CD4-positive, alpha-beta T cell treated with Interleukin-17A for 1 hour (primary cell): ENCODE data around the gene MUC12.
"Not testable (repeated sequence)": the region's sequence is repeated elsewhere in the genome, so short reads cannot be mapped to it uniquely, and the experiment has no call there.

Source experiments
- DNase-seq: peaks from one replicate; pipeline ENCODE4 v3.0.0-alpha.2; 2020

Gene MUC12

GRCh38 chr7:100991631-100992030, 22.3 kb downstream of the MUC12 start:
- DNase-seq, result no peak

DNA sequence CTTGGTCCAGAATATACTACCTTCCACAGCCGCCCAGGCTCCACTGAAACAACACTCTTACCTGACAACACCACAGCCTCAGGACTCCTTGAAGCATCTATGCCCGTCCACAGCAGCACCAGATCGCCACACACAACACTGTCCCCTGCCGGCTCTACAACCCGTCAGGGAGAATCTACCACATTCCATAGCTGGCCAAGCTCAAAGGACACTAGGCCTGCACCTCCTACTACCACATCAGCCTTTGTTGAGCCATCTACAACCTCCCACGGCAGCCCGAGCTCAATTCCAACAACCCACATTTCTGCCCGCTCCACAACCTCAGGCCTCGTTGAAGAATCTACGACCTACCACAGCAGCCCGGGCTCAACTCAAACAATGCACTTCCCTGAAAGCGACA, 22.9 kb downstream of the MUC12 start:
- not testable (repeated sequence) for DNase-seq

DNA sequence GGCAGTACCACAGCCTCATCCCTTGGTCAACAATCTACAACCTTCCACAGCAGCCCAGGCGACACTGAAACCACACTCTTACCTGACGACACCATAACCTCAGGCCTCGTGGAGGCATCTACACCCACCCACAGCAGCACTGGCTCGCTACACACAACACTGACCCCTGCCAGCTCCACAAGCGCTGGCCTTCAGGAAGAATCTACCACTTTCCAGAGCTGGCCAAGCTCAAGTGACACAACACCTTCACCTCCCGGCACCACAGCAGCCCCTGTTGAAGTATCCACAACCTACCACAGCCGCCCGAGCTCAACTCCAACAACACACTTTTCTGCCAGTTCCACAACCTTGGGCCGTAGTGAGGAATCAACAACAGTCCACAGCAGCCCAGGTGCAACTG, 25.3 kb downstream of the MUC12 start:
- not testable (repeated sequence) for DNase-seq

GRCh38 chr7:100998530-100998929, 29.2 kb downstream of the MUC12 start:
- DNase-seq, result not testable (repeated sequence)

DNA sequence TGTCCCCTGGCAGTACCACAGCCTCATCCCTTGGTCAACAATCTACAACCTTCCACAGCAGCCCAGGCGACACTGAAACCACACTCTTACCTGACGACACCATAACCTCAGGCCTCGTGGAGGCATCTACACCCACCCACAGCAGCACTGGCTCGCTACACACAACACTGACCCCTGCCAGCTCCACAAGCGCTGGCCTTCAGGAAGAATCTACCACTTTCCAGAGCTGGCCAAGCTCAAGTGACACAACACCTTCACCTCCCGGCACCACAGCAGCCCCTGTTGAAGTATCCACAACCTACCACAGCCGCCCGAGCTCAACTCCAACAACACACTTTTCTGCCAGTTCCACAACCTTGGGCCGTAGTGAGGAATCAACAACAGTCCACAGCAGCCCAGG, 30.0 kb downstream of the MUC12 start:
- DNase-seq, result not testable (repeated sequence)

DNA sequence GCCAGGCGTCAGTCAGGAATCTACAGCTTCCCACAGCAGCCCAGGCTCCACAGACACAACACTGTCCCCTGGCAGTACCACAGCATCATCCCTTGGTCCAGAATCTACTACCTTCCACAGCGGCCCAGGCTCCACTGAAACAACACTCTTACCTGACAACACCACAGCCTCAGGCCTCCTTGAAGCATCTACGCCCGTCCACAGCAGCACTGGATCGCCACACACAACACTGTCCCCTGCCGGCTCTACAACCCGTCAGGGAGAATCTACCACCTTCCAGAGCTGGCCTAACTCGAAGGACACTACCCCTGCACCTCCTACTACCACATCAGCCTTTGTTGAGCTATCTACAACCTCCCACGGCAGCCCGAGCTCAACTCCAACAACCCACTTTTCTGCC, 30.7 kb downstream of the MUC12 start:
- not testable (repeated sequence) for DNase-seq

DNA sequence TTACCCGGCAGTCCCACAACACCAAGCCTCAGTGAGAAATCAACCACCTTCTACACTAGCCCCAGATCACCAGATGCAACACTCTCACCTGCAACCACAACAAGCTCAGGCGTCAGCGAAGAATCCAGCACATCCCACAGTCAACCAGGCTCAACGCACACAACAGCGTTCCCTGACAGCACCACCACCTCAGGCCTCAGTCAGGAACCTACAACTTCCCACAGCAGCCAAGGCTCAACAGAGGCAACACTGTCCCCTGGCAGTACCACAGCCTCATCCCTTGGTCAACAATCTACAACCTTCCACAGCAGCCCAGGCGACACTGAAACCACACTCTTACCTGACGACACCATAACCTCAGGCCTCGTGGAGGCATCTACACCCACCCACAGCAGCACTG, 33.0 kb downstream of the MUC12 start:
- DNase-seq, result not testable (repeated sequence)

GRCh38 chr7:101007361-101007760, 38.0 kb downstream of the MUC12 start:
- DNase-seq, result not testable (repeated sequence)

DNA sequence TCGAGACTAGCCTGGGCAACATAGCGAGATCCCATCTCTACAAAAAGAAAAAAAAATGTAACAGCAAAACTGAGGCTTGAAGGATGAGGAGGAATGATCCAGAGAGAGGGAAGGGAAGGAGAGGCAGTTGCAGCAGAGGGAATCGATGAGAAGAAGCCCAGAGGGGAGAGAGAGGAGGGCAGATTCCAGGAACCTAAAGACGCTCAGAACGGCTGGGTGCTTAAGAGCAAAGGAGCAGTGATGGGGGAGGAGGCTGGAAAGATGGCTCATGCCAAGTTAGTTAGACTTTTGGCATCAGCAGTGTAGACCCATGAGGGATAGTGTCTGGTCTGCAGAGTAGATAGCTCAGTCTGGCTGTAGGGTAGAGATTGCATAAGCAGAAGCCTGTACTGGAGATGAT, 40.3 kb downstream of the MUC12 start:
- DNase-seq, result no peak

DNA sequence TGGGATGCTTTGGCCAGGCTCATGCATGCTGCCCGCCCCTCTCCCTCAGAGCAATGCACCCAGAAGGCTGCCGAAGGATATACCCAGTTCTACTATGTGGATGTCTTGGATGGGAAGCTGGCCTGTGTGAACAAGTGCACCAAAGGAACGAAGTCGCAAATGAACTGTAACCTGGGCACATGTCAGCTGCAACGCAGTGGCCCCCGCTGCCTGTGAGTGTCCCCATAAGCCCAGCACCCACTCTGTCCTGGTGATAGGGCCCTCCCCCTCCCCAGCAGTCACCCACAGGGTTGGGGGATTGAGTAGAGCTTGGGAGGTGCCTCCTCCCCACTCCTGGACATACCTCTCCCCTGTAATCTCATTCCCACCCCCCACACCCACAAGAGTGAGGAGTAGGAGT, 43.6 kb downstream of the MUC12 start:
- DNase-seq, result no peak

GRCh38 chr7:101015626-101016025, 46.3 kb downstream of the MUC12 start:
- no peak for DNase-seq

DNA sequence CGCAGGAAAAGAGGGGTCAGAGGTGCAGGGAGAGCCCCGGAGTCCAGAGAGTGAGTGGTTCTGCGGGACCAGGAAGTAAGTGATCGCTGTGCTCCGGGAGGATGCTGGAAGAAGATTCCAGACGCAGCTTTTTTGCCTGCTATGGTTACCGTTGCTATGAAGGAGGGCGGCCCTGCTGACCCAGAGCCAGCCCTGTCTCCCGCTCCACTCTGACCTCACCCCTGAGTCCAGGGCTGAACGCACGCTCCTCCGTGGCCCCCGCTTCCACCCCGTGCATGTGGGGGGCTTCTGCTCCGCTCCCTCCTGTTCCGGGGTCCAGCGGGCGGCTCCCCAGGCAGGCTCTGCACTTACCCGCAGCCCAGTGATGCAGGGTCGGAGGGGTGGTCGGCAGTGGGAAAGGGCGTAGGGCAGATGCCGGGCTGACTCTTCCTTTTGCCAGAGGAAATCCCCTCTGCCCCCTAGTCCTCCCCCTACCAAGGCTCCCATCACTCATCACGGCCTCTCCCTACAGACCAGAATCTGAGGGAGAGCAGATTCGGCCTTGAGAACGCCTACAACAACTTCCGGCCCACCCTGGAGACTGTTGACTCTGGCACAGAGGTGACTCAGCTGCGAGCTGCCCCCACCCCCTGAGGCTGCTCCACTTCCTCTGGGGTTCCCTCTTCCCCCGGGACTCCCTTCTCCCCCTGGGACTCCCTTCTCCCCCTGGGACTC, 47.9 kb downstream of the MUC12 start:
- DNase-seq, result peak; percentile 74

DNA sequence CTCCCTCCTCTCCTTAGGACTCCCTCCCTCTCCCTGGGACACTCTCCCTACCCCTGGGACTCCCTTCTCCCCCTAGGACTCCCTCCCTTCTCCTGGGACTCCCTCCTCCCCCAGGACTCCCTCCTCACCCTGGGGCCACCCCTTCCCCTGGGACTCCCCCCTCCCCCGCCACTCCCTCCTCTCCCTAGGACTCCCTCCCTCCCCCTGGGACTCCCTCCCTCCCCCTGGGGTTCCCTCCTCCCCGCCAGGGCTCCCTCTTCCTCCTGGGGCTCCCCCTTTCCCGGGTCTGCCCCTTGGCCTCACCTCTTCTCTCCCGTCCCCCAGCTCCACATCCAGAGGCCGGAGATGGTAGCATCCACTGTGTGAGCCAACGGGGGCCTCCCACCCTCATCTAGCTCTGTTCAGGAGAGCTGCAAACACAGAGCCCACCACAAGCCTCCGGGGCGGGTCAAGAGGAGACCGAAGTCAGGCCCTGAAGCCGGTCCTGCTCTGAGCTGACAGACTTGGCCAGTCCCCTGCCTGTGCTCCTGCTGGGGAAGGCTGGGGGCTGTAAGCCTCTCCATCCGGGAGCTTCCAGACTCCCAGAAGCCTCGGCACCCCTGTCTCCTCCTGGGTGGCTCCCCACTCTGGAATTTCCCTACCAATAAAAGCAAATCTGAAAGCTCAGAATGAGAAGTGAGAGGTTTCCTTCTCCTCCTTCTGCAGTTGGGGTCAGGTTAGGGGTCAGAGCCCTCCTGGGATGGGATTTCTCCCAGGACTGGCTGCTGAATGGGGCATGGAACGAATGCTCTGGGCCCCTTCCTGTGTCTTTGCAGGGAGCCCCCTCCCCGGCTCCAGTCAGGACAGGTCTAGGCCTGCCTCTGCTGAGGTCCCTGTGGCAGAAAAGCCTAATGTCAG, 49.2 kb downstream of the MUC12 start:
- DNase-seq, result no peak

DNA sequence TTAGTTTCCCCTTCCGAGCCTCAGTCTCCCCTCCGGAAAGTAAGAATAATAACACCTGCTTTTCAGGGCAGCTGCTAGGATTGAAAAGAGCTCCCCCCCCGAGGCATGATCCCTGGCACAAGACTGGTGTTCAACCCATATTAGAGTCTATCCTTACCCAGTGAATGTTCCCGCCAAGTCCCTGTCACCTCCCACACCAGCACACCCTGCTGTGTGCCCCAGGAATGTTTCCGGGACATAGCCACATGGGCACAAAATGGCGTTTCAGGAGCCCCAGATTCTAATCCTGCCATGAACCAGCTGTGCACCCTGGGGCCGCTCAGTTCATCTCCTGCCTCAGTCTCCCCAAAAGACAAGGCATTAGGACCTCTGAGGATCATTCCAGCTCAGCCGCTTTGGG, 51.1 kb downstream of the MUC12 start:
- no peak for DNase-seq

DNA sequence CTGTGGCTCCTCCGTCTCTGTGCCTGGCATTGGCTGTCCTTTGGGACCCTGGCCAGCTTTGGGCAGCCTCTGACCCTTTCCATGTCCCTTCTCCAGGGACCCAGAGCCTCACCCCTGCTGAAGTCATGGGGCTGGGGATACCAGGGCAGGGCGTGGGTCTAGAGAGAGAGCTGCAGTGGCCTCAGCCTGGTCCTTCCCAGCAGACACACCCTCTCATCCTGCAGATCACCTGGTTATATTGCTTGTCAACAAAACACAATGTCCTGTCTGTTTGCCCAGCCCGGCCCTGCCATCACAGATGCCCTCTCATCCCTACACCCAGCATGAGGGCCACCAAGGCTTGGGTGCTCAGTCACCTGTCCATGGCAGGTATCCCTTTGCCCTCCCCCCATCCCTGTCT, 52.3 kb downstream of the MUC12 start:
- no peak for DNase-seq

- DNase-seq, result no peak
These were observed 54.5 kb downstream of the MUC12 start for GRCh38 chr7:101023839-101024238.

GRCh38 chr7:101031082-101031481, 61.7 kb downstream of the MUC12 start:
- peak; percentile 2 for DNase-seq

GRCh38 chr7:101035941-101036340, 66.6 kb downstream of the MUC12 start:
- DNase-seq, result no peak

GRCh38 chr7:101041283-101041682, 71.9 kb downstream of the MUC12 start:
- DNase-seq, result not testable (repeated sequence)

- DNase-seq, result peak; percentile 49
These were observed 89.0 kb downstream of the MUC12 start for GRCh38 chr7:101058355-101058754.

DNA sequence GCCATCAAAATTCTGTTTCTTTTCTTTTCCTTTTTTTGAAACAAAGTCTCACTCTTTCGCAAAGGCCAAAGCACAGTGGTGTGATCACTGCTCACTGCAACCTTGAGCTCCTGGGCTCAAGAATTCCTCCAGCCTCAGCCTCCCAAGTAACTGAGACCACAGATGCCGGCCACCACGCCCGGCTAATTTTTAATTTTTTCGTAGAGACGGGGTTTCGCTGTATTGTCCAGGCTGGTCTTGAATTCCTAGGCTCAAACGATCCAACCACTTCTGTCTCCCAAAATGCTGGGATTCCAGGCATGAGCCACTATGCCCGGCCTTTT, 90.2 kb downstream of the MUC12 start:
- DNase-seq, result no peak

GRCh38 chr7:101060992-101061391, 91.6 kb downstream of the MUC12 start:
- no peak for DNase-seq

GRCh38 chr7:101064176-101064550, 94.8 kb downstream of the MUC12 start:
- DNase-seq, result not testable (repeated sequence)

- DNase-seq, result not testable (repeated sequence)
These were observed 95.8 kb downstream of the MUC12 start for GRCh38 chr7:101065162-101065561.
